Measurements from ENCODE around the gene TMCC1. TPM values are rescaled to one million over a fixed set of nuclear protein-coding genes. Genes with fewer than 3 reads are reported as not detected.

TMCC1 gene
- total and polyA plus RNA-seq, 2 donors (not counting 3 experiments of a cell fraction or from before 2014, with no cell fraction given), result 17.4 to 38.4 TPM

DNA sequence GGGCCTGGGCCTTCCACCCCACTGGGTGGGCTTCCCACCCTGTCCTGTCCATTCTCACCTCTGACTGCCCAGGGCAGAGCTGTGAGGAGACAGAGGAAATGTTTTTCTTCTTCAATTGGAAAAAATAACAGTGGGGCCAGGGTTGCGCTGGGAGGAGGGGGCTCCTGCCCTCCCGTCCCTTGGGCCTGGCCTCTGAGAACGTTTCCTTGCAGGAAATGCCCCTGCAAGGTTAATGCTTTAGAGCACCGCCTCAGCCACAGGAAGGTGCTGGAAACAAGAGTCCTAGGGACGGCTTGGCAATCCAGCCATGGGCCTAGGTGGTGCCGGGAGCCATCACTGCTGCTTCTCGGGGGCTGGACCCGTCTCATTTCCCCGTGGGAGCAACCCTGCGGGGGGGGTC lies 283.2 kb downstream of the TMCC1 start:
- POLR2A ChIA-PET, result interaction anchor here (0.6 kb wide), 1 partner anchor 15 kb away, joined by 5 read pairs; no protein-coding TSS in a partner anchor
- no TSS peak for BruUV-seq (replicated peaks)
- no peaks in the 10 kb centered on the region for H3K9me3 ChIP-seq (replicated peaks; ENCODE audit: control insufficient read depth, insufficient read depth, low read length)
- TF ChIP-seq, protein P1, sequence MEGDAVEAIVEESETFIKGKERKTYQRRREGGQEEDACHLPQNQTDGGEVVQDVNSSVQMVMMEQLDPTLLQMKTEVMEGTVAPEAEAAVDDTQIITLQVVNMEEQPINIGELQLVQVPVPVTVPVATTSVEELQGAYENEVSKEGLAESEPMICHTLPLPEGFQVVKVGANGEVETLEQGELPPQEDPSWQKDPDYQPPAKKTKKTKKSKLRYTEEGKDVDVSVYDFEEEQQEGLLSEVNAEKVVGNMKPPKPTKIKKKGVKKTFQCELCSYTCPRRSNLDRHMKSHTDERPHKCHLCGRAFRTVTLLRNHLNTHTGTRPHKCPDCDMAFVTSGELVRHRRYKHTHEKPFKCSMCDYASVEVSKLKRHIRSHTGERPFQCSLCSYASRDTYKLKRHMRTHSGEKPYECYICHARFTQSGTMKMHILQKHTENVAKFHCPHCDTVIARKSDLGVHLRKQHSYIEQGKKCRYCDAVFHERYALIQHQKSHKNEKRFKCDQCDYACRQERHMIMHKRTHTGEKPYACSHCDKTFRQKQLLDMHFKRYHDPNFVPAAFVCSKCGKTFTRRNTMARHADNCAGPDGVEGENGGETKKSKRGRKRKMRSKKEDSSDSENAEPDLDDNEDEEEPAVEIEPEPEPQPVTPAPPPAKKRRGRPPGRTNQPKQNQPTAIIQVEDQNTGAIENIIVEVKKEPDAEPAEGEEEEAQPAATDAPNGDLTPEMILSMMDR (IDR thresholded peaks at IDR 0.05; ENCODE audit: extremely low read depth in 1 of 2, insufficient read depth in 1 of 2, low read depth in 1 of 2, low read length in 2 of 2), result no peak
- TF ChIP-seq MYC (IDR thresholded peaks at IDR 0.05; ENCODE audit: low read depth, low read length) (no peak), POLR2AphosphoS5 (IDR thresholded peaks at IDR 0.05; ENCODE audit: insufficient read depth, low read depth, low read length) (no peak), JUN (IDR thresholded peaks at IDR 0.05; ENCODE audit: borderline replicate concordance, insufficient read depth, insufficient read length, low read depth) (no peak), FOS (IDR thresholded peaks at IDR 0.05; ENCODE audit: borderline replicate concordance, insufficient read depth, low read length) (no peak), POLR2A (IDR thresholded peaks at IDR 0.05; ENCODE audit: low read depth, low read length) (no peak), GATA2 (IDR thresholded peaks at IDR 0.05; ENCODE audit: insufficient read depth, insufficient read length, low read depth, low read length) (no peak), EZH2 (IDR thresholded peaks at IDR 0.05; ENCODE audit: borderline replicate concordance, low read depth, low read length, severe bottlenecking) (no peak)
- TF ChIP-seq, protein P2, sequence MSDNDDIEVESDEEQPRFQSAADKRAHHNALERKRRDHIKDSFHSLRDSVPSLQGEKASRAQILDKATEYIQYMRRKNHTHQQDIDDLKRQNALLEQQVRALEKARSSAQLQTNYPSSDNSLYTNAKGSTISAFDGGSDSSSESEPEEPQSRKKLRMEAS (IDR thresholded peaks at IDR 0.05; ENCODE audit: insufficient read depth, insufficient read length), result no peak
- no peaks in the 10 kb centered on the region for H4K20me1 ChIP-seq (replicated peaks; ENCODE audit: control insufficient read depth, extremely low read depth, insufficient read depth, low read length)
- DNase-seq (ENCODE audit: low read depth, low spot score) (peak; percentile 73), FAIRE-seq (no peak)
- H3K27ac ChIP-seq (ENCODE audit: insufficient read depth, low read depth, low read length), result peak overlapping the region; percentile 85
- no peak overlapping the region for H3K4me3 ChIP-seq (replicated peaks in 1 of 3; ENCODE audit: insufficient read depth in 1 of 3, low read depth in 1 of 3, low read length in 3 of 3)
- no peak overlapping the region for H2AFZ ChIP-seq (ENCODE audit: low read depth, low read length)
- H3K4me1 ChIP-seq (ENCODE audit: control insufficient read depth, extremely low read depth, insufficient read depth, low read length), result peaks cover 50% of the 10 kb centered on the region
- no peaks in the 10 kb centered on the region for H3K36me3 ChIP-seq (ENCODE audit: control insufficient read depth in 2 of 2, extremely low read depth in 1 of 2, insufficient read depth in 2 of 2, low read length in 2 of 2)
- H3K27me3 ChIP-seq (ENCODE audit: control insufficient read depth in 2 of 2, insufficient read depth in 2 of 2, low read length in 2 of 2), result no peaks in the 10 kb centered on the region
- H3K9me1 ChIP-seq (replicated peaks; ENCODE audit: control insufficient read depth, extremely low read depth, insufficient read depth, low read length), result no peaks in the 10 kb centered on the region
- CTCF ChIA-PET, result interaction anchor here (0.7 to 1.3 kb wide), 3 partner anchors 10 to 120 kb away, joined by 3 to 6 read pairs (median 3); no protein-coding TSS in a partner anchor
- dilution Hi-C loops (cut with MboI; ENCODE audit: extremely low pct_ligation_motif_present, low sequenced_read_pairs), result no loop called here
- peaks cover 11% of the 10 kb centered on the region for H3K79me2 ChIP-seq (ENCODE audit: control insufficient read depth, insufficient read depth, low read length)
- peak overlapping the region; percentile 48 for H3K4me2 ChIP-seq (ENCODE audit: insufficient read depth, low read length)
- intact Hi-C loops (cut with micrococcal nuclease), result loop anchor here (1.0 kb wide), 1 partner anchor 9 kb away; no protein-coding TSS in a partner anchor
- peak overlapping the region; percentile 33 for H3K9ac ChIP-seq (replicated peaks; ENCODE audit: extremely low read depth, insufficient read depth, low read length)
